Measurements from ENCODE around the gene LDB2.
"Not testable (repeated sequence)": the region's sequence is repeated elsewhere in the genome, so short reads cannot be mapped to it uniquely, and the experiment has no call there.

The LDB2 gene

GRCh38 chr4:16574981-16575380 lies 323.5 kb downstream of the LDB2 start:
- in situ Hi-C loops (cut with MboI; ENCODE audit: low pct_unique_long_range_greater_than_20kb, low sequenced_read_pairs, unreplicated experiment), result no loop called here
- no peak for TF ChIP-seq CTCF (IDR thresholded peaks at IDR 0.05; ENCODE audit: extremely low read depth, insufficient read depth, missing control alignments)
- no peak for DNase-seq (ENCODE audit: low spot score)

- TF ChIP-seq CTCF (IDR thresholded peaks at IDR 0.05; ENCODE audit: extremely low read depth, insufficient read depth, missing control alignments), result no peak
- in situ Hi-C loops (cut with MboI; ENCODE audit: low pct_unique_long_range_greater_than_20kb, low sequenced_read_pairs, unreplicated experiment), result no loop called here
- DNase-seq (ENCODE audit: low spot score), result no peak
Observed at GRCh38 chr4:16573739-16574138, 324.7 kb downstream of the LDB2 start.

GRCh38 chr4:16573206-16573605 lies 325.2 kb downstream of the LDB2 start:
- DNase-seq (ENCODE audit: low spot score), result no peak
- TF ChIP-seq CTCF (IDR thresholded peaks at IDR 0.05; ENCODE audit: extremely low read depth, insufficient read depth, missing control alignments), result no peak
- in situ Hi-C loops (cut with MboI; ENCODE audit: low pct_unique_long_range_greater_than_20kb, low sequenced_read_pairs, unreplicated experiment), result no loop called here

- no peak for DNase-seq (ENCODE audit: low spot score)
- in situ Hi-C loops (cut with MboI; ENCODE audit: low pct_unique_long_range_greater_than_20kb, low sequenced_read_pairs, unreplicated experiment), result no loop called here
- no peak for TF ChIP-seq CTCF (IDR thresholded peaks at IDR 0.05; ENCODE audit: extremely low read depth, insufficient read depth, missing control alignments)
Observed at GRCh38 chr4:16572631-16573030, 325.8 kb downstream of the LDB2 start.

GRCh38 chr4:16572161-16572560 lies 326.3 kb downstream of the LDB2 start:
- in situ Hi-C loops (cut with MboI; ENCODE audit: low pct_unique_long_range_greater_than_20kb, low sequenced_read_pairs, unreplicated experiment), result no loop called here

GRCh38 chr4:16569790-16570189 lies 328.7 kb downstream of the LDB2 start:
- in situ Hi-C loops (cut with MboI; ENCODE audit: low pct_unique_long_range_greater_than_20kb, low sequenced_read_pairs, unreplicated experiment), result no loop called here
- no peak for TF ChIP-seq CTCF (IDR thresholded peaks at IDR 0.05; ENCODE audit: extremely low read depth, insufficient read depth, missing control alignments)
- no peak for DNase-seq (ENCODE audit: low spot score)

More at GRCh38 chr4:16572161-16572560, 326.3 kb downstream of the LDB2 start:
- DNase-seq (ENCODE audit: low spot score), result no peak
- no peak for TF ChIP-seq CTCF (IDR thresholded peaks at IDR 0.05; ENCODE audit: extremely low read depth, insufficient read depth, missing control alignments)

GRCh38 chr4:16557316-16557715 lies 341.1 kb downstream of the LDB2 start:
- DNase-seq (ENCODE audit: low spot score); in situ Hi-C loops (cut with MboI; ENCODE audit: low pct_unique_long_range_greater_than_20kb, low sequenced_read_pairs, unreplicated experiment): not testable (repeated sequence)

Measured in GM13977 (cell line).